ENCODE data around the gene RNF212.

Gene RNF212

DNA sequence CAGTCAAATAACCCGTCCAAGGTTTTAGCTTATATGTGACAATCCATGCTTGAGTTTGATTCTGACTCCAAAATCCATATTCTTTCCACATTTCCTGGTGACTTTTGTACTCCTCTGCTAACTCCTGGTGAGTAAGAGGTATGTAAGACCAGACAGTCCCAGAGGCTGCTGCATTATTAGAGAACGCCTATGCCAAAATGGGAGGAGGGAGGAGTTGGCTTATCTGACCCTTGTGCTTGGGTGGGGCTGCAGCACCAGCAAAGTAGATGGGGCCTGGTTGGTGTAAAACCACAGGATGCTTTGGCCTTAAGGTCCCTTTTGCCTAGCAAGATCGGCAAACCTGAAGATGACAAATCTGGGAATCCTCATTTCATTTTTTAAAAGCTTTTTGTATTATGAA, 9.1 kb upstream of the RNF212 start:
- intact Hi-C loops (cut with DNase I) = loop anchor here (10.0 kb wide), 1 partner anchor 222 kb away; the partner anchor contains the start of gene UVSSA
- no peak for DNase-seq

- DNase-seq = peak in 5 of 42 donors; percentile 23 to 56 (median 51)
- intact Hi-C loops (cut with DNase I) = no loop called here
Measured at GRCh38 chr4:1116838-1117237, 3.5 kb upstream of the RNF212 start.

DNA sequence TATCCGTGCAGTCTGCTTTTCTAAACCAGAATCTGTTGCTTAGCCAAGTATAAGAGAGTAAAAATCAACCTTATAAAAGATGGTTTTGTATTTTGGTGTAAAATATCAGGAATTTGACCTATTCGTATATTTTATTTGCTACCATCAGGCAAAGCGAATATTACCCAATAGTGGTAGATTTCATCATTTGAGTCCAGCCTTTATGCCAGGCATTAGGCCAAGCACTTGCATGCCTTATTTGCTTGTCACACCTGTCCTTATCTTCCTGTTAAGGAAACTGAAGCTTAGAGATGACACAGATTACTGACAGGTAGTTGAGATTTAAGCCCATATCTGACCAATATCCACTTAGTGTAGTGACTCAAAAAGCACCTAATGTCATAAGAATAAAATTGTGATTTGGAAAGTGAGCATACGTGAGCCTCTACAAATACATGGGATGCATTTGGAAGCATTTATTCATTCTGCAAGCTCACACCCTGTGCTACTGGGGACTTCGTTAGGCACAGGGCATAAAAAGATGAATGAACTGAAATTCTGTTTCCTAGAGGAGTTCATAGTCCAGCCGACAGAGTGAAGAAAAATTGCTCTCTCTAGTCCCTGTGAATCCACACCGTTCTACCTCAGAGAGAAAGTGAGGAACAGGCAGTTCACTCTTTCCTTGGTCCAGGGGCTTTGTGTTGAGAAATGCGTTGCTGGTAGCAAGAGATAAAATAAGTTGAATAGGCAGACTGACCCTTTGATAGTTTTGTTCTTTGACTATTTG, 2.3 kb upstream of the RNF212 start:
- intact Hi-C loops (cut with DNase I) = no loop called here
- no peak for DNase-seq

GRCh38 chr4:1112821-1113182, 562 bp downstream of the RNF212 start:
- DNase-seq = no peak
- intact Hi-C loops (cut with DNase I) = no loop called here

- peak in 4 of 42 donors; percentile 15 to 30 (median 23) for DNase-seq
- intact Hi-C loops (cut with DNase I) = no loop called here
Measured at GRCh38 chr4:1112174-1112820, 1.1 kb downstream of the RNF212 start.

- intact Hi-C loops (cut with DNase I) = no loop called here
Measured at GRCh38 chr4:1111259-1111809, 2.0 kb downstream of the RNF212 start.

GRCh38 chr4:1109898-1110506, 3.4 kb downstream of the RNF212 start:
- DNase-seq = no peak

More at GRCh38 chr4:1111259-1111809, 2.0 kb downstream of the RNF212 start:
- no peak for DNase-seq

DNA sequence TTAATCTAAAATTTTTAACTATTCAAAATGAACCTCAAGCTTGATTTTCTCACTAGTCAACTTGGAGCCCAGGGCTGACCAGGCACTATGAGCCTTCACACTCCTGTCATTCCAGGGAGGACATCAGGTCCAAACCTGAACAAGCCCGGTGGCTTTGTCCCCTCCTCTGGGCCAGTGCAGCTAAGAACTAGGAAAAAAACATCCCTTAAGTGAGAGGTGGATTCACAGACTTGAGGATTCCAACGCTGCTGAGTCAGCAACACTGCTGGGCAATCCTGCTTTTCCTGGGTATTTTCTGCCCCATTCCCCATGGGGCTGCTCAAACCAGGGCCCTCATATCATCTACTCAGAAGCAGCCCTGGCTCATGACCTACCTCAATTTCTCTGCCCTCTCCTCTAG, 4.0 kb downstream of the RNF212 start:
- intact Hi-C loops (cut with DNase I) = no loop called here

More at GRCh38 chr4:1109898-1110506, 3.4 kb downstream of the RNF212 start:
- intact Hi-C loops (cut with DNase I) = no loop called here

GRCh38 chr4:1105662-1106061, 7.7 kb downstream of the RNF212 start:
- DNase-seq = no peak
- intact Hi-C loops (cut with DNase I) = no loop called here

More for the DNA sequence above, 4.0 kb downstream of the RNF212 start:
- DNase-seq = no peak

- intact Hi-C loops (cut with DNase I) = no loop called here
- DNase-seq = no peak
Measured at GRCh38 chr4:1105067-1105466, 8.3 kb downstream of the RNF212 start.

DNA sequence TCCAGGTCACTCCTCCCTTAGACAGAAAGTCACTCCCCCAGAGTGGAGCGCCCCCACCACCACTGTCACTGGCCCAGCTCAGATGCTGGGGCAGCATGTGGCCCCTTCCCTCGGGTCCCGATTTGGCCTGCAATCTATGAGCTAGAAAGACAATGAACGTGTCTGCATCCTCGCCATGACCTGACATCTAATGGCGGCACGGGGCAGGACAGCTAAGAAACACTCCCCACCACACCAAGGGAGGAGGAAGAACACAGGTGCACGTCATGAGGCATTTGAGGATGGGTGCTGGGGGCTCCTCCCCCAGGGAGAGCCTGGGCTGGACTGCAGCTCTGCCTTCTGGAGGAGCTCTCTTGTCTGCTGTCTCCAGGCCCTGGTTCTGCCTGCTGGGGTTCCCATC, 8.7 kb downstream of the RNF212 start:
- DNase-seq = no peak

GRCh38 chr4:1099684-1100335, 13.6 kb downstream of the RNF212 start:
- intact Hi-C loops (cut with DNase I) = no loop called here
- DNase-seq = no peak

More for the DNA sequence above, 8.7 kb downstream of the RNF212 start:
- intact Hi-C loops (cut with DNase I) = no loop called here

- DNase-seq = no peak
Measured at GRCh38 chr4:1099270-1099669, 14.1 kb downstream of the RNF212 start.

DNA sequence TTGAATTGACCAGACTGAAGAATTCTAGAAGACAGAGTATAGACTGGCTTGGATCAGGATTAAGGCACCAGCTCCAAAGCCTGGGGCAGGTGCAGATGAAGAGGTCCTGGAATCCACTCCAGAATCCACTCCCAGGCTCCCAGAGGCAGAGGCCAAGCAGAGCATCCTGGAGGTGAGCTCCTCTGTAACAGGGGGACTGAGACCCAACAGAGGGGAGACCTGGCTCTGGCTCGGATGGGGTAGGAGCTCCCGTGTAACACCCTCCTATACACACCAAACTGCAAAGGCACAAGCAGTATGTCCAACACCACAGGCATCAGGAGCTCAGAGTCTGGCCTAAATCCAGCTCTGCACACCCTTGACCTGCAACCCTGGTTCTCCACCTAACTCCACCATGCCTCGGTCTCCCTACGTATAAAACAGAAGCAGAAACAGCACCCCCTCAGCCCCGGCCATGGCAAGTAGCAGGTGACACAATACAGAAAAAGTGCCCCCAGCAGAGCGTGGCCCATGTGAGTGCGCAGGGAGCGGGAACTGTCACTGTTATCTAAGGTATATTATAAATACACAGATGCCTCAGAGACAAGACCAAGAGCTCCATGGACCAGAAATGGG, 14.9 kb downstream of the RNF212 start:
- intact Hi-C loops (cut with DNase I) = no loop called here
- DNase-seq = no peak

More at GRCh38 chr4:1099270-1099669, 14.1 kb downstream of the RNF212 start:
- intact Hi-C loops (cut with DNase I) = no loop called here

- no peak for DNase-seq
- intact Hi-C loops (cut with DNase I) = no loop called here
Measured at GRCh38 chr4:1097553-1097952, 15.8 kb downstream of the RNF212 start.

DNA sequence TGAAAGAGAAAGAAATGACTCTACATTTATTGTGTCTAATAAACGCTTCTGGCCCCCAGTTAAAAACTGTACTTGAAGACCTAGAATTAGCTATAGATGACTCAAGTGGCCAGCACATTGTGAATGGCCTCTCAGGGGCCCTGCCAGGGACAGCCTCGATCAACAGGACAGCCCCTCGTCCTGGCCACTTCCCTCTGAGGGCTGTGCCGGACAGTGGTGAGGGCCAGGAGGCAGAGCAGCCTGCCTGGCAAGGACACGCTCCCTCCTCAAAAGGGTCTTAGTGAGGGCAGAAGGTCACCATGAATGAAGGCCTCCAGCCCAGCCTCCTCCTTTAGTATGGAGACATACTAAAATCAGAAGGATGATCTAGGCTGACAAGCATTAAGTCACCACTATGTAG, 16.5 kb downstream of the RNF212 start:
- DNase-seq = no peak

DNA sequence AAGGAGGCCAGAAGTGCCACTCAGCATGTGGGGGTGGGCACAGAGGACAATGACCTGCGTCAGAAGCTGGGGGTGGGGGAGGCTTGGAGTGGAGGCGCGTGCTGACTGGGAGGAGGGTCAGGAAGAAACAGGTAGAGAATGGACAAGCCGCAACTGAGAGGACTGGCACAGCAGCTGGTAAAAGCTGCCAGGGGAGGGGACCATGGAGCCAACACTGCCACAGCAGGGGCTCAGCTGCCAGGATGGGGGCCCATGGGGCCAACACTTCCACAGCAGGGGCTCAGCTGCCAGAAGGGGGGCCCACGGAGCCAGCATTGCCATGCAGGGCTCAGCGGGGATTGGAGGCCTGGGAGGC, 19.1 kb downstream of the RNF212 start:
- intact Hi-C loops (cut with DNase I) = no loop called here
- peak in 1 of 42 donors; percentile 6 for DNase-seq

More for the DNA sequence above, 16.5 kb downstream of the RNF212 start:
- intact Hi-C loops (cut with DNase I) = no loop called here

GRCh38 chr4:1093391-1094335, 19.7 kb downstream of the RNF212 start:
- intact Hi-C loops (cut with DNase I) = no loop called here
- peak in 1 of 42 donors; percentile 9 for DNase-seq

Measured in head of caudate nucleus (tissue), 42 donors.